Measurements from ENCODE around the gene CDH23. TPM values are rescaled to one million over a fixed set of nuclear protein-coding genes. Genes with fewer than 3 reads are reported as not detected.

The CDH23 gene
- total and polyA plus RNA-seq, 10 of the 15 experiments (the other 5 are each of a cell fraction or from before 2014, with no cell fraction given): 0.09 to 0.40 (median 0.15) TPM; not detected in 1

GRCh38 chr10:71600849-71601248 lies 204.1 kb downstream of the CDH23 start:
- Histone ChIP-seq H3K4me3 (no peak overlapping the region), H3K36me3 (ENCODE audit: control insufficient read depth in 2 of 2, insufficient read depth in 2 of 2, low read length in 1 of 2) (no peaks in the 10 kb centered on the region), H3K9ac (ENCODE audit: control insufficient read depth, insufficient read depth, low read length) (no peak overlapping the region), H3K27me3 (replicated peaks in 1 of 2; ENCODE audit: control insufficient read depth in 2 of 2, insufficient read depth in 2 of 2, low read length in 1 of 2) (no peaks in the 10 kb centered on the region), H3K4me2 (ENCODE audit: control insufficient read depth, insufficient read depth) (no peak overlapping the region), H3K4me1 (ENCODE audit: control insufficient read depth, insufficient read depth, low read length) (no peaks in the 10 kb centered on the region), H4K20me1 (ENCODE audit: control insufficient read depth, insufficient read depth) (no peaks in the 10 kb centered on the region), H2AFZ (ENCODE audit: control insufficient read depth, low read depth, low read length) (no peak overlapping the region), H3K27ac (ENCODE audit: control insufficient read depth, insufficient read depth) (no peak overlapping the region), H3K9me3 (replicated peaks; ENCODE audit: control insufficient read depth, insufficient read depth, low read length) (no peaks in the 10 kb centered on the region), H3K79me2 (ENCODE audit: control insufficient read depth, insufficient read depth, low read length) (no peaks in the 10 kb centered on the region)
- DNase-seq (ENCODE audit: low read depth, low spot score) (no peak), FAIRE-seq (no peak), ATAC-seq (no peak)
- intact Hi-C loops (cut with micrococcal nuclease; ENCODE audit: unreplicated experiment) (no loop called here), in situ Hi-C loops (cut with MboI) (no loop called here)
- ChIA-PET CTCF (interaction anchor here (0.6 to 1.4 kb wide), 4 partner anchors 10 to 287 kb away, joined by 3 to 4 read pairs (median 3); no protein-coding TSS in a partner anchor), SMC1A (ENCODE audit: uncharacterized antibody, unreplicated experiment) (no interaction called here), POLR2A (interaction anchor here (0.6 to 0.7 kb wide), 2 partner anchors 51 to 248 kb away, joined by 3 to 4 read pairs; no protein-coding TSS in a partner anchor), RAD21 (ENCODE audit: unreplicated experiment) (no interaction called here)
- BruUV-seq (replicated peaks): no TSS peak
- TF ChIP-seq NR2F1 (conservative IDR thresholded peaks at IDR 0.05) (no peak), ZNF384 (IDR thresholded peaks at IDR 0.05; ENCODE audit: borderline replicate concordance, low read depth, low read length) (no peak), NFYB (IDR thresholded peaks at IDR 0.05; ENCODE audit: insufficient read depth, low read depth, low read length) (no peak), CEBPB (IDR thresholded peaks at IDR 0.05; ENCODE audit: borderline replicate concordance in 1 of 2, low read depth in 2 of 2, low read length in 2 of 2) (no peak), WRNIP1 (IDR thresholded peaks at IDR 0.05; ENCODE audit: borderline replicate concordance, low read depth, low read length) (no peak), TBL1XR1 (IDR thresholded peaks at IDR 0.05; ENCODE audit: low read depth, low read length) (no peak), NFIC (IDR thresholded peaks at IDR 0.05; ENCODE audit: low read depth, low read length) (no peak), GATAD2B (conservative IDR thresholded peaks at IDR 0.05; ENCODE audit: low read depth) (no peak), MEF2A (IDR thresholded peaks at IDR 0.05; ENCODE audit: insufficient read depth, low read depth, low read length) (no peak), RUNX3 (IDR thresholded peaks at IDR 0.05; ENCODE audit: low read length) (no peak), ZBTB33 (IDR thresholded peaks at IDR 0.05) (no peak), FOXM1 (IDR thresholded peaks at IDR 0.05; ENCODE audit: low read depth, low read length) (no peak), E2F8 (IDR thresholded peaks at IDR 0.05; ENCODE audit: low read depth, partially characterized antibody) (no peak), ATF7 (IDR thresholded peaks at IDR 0.05; ENCODE audit: low read depth) (no peak), ZBED1 (IDR thresholded peaks at IDR 0.05; ENCODE audit: borderline replicate concordance) (no peak), LARP7 (IDR thresholded peaks at IDR 0.05) (no peak)
- WGBS (ENCODE audit: insufficient coverage, insufficient replicate concordance, low lambda C conversion rate, missing lambda C conversion rate): 36% methylated on average over 2 of the region's 2 CpGs

Measured in GM12878 (cell line).